HepG2 (cell line): ENCODE measurements around the gene FYTTD1. TPM values are rescaled to one million over a fixed set of nuclear protein-coding genes. Genes with fewer than 3 reads are reported as not detected.

ENCODE experiments used
- ARID2 ChIP-seq: sonication (generic); formaldehyde crosslinking; IDR thresholded peaks from 2 replicates; pipeline ENCODE4 v1.8.1; 2022; ENCODE audit warnings: mild to moderate bottlenecking, missing genetic modification reagents, borderline replicate concordance
- BRD4 ChIP-seq: sonication (generic); formaldehyde crosslinking; IDR thresholded peaks from 2 replicates; pipeline ENCODE4 v1.4.0; 2020; ENCODE audit warnings: missing genetic modification reagents
- ELF1 ChIP-seq: sonication (generic); formaldehyde crosslinking; IDR thresholded peaks from 2 replicates; pipeline ENCODE4 v1.4.0; 2020; ENCODE audit warnings: missing genetic modification reagents
- FOXO1 ChIP-seq: sonication (generic); formaldehyde crosslinking; IDR thresholded peaks from 2 replicates; pipeline ENCODE4 v1.4.0; 2020; ENCODE audit warnings: missing genetic modification reagents
- GMEB2 ChIP-seq: IDR thresholded peaks from 2 replicates; pipeline ENCODE4 v1.6.1; 2016; ENCODE audit warnings: missing biosample characterization, missing genetic modification reagents, low read depth
- ISL2 ChIP-seq: sonication (generic); formaldehyde crosslinking; IDR thresholded peaks from 2 replicates; pipeline ENCODE4 v1.5.0; 2020; ENCODE audit warnings: missing genetic modification reagents
- LBX2 ChIP-seq: sonication (generic); formaldehyde crosslinking; IDR thresholded peaks from 2 replicates; pipeline ENCODE4 v1.5.0; 2020; ENCODE audit warnings: missing genetic modification reagents, mild to moderate bottlenecking, borderline replicate concordance
- MAZ ChIP-seq, 2 experiments: sonication (generic) in 1 of 2; formaldehyde crosslinking in 1 of 2; IDR thresholded peaks; 2 replicates each; pipeline versions ENCODE4 v1.5.0 to v1.6.1; 2012 to 2020; ENCODE audit warnings: low read depth in 2 of 2, mild to moderate bottlenecking in 2 of 2, borderline replicate concordance in 1 of 2, improper control_type of control experiment in 1 of 2, low read length in 1 of 2, missing genetic modification reagents in 1 of 2, moderate library complexity in 1 of 2
- RARA ChIP-seq: IDR thresholded peaks from 2 replicates; pipeline ENCODE4 v1.6.1; 2016; ENCODE audit warnings: missing genetic modification reagents, missing compliant biosample characterization
- SRSF9 ChIP-seq: fragments of 200-400 bp; formaldehyde crosslinking; IDR thresholded peaks from 2 replicates; pipeline ENCODE4 v1.6.1; 2018; ENCODE audit warnings: borderline replicate concordance, mild to moderate bottlenecking, low read depth, low read length; ENCODE audit not compliant: insufficient read depth, poor library complexity, severe bottlenecking
- ZBTB39 ChIP-seq: sonication (generic); formaldehyde crosslinking; IDR thresholded peaks from 2 replicates; pipeline ENCODE4 v1.5.0; 2020; ENCODE audit warnings: missing genetic modification reagents
- ZBTB8A ChIP-seq: sonication (generic); formaldehyde crosslinking; IDR thresholded peaks from 2 replicates; pipeline ENCODE4 v1.4.0; 2020; ENCODE audit warnings: mild to moderate bottlenecking, low read depth, missing genetic modification reagents, borderline replicate concordance
- ZHX1 ChIP-seq: sonication (generic); formaldehyde crosslinking; IDR thresholded peaks from 2 replicates; pipeline ENCODE4 v1.8.1; 2022; ENCODE audit warnings: low read depth, mild to moderate bottlenecking, missing genetic modification reagents
- ZNF460 ChIP-seq: sonication (generic); formaldehyde crosslinking; IDR thresholded peaks from 2 replicates; pipeline ENCODE4 v1.5.1; 2020; ENCODE audit warnings: missing genetic modification reagents, mild to moderate bottlenecking, borderline replicate concordance
- ZNF563 ChIP-seq: sonication (generic); formaldehyde crosslinking; IDR thresholded peaks from 2 replicates; pipeline ENCODE4 v1.8.0; 2022; ENCODE audit warnings: mild to moderate bottlenecking, moderate library complexity, missing genetic modification reagents
- ZSCAN29 ChIP-seq: sonication (generic); formaldehyde crosslinking; conservative IDR thresholded peaks from 2 replicates; pipeline ENCODE4 v1.4.0; 2020; ENCODE audit warnings: mild to moderate bottlenecking, missing genetic modification reagents
- polyA plus RNA-seq, 8 experiments: library from polyadenylated mRNA; depleted of rRNA in 3 of 8; stranded (reverse) in 7 of 8; unstranded in 1 of 8; fragments of >200 nt; fragmentation: Illumina TruSeq in 4 of 8; extraction: Trizol in 4 of 8; gene quantifications; 2 replicates each; pipeline versions ENCODE4 v1.2.1 to v1.2.3, GENCODE V29; 2011 to 2016; ENCODE audit warnings: low read depth in 4 of 8, missing spikeins in 1 of 8, mixed read lengths in 1 of 8; ENCODE audit not compliant: insufficient read depth in 1 of 8
- total RNA-seq, 5 experiments: library from RNA; depleted of rRNA; stranded (reverse); fragments of >200 nt; fragmentation: Illumina TruSeq; extraction: Trizol; gene quantifications; 2 replicates each; pipeline ENCODE4 v1.2.3, GENCODE V29; 2016; ENCODE audit warnings: low read depth in 1 of 5
- TF ChIP-seq, protein P1 (sequence below): IDR thresholded peaks from 2 replicates; pipeline ENCODE4 v1.6.1; 2016; ENCODE audit warnings: mild to moderate bottlenecking

FYTTD1 gene
- total and polyA plus RNA-seq, 2 of the 13 experiments (the other 11 are each of a cell fraction or from before 2014, with no cell fraction given) = 6.5 to 28.8 TPM

GRCh38 chr3:197820550-197821335, 71.1 kb downstream of the FYTTD1 start (continued):
- no peak for TF ChIP-seq ZHX1 (CRISPR knock-in tag)
- peak; percentile 70; the same call in 1 of the 2 replicates for TF ChIP-seq ZSCAN29
- TF ChIP-seq ISL2 (CRISPR knock-in tag) = peak; percentile 84
- no peak for TF ChIP-seq ARID2 (CRISPR knock-in tag)
- TF ChIP-seq, protein P1, sequence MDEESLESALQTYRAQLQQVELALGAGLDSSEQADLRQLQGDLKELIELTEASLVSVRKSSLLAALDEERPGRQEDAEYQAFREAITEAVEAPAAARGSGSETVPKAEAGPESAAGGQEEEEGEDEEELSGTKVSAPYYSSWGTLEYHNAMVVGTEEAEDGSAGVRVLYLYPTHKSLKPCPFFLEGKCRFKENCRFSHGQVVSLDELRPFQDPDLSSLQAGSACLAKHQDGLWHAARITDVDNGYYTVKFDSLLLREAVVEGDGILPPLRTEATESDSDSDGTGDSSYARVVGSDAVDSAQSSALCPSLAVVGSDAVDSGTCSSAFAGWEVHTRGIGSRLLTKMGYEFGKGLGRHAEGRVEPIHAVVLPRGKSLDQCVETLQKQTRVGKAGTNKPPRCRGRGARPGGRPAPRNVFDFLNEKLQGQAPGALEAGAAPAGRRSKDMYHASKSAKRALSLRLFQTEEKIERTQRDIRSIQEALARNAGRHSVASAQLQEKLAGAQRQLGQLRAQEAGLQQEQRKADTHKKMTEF (CRISPR knock-in tag) = peak; percentile 55
- TF ChIP-seq ZNF563 (CRISPR knock-in tag) = no peak
- TF ChIP-seq RARA (CRISPR knock-in tag) = peak; percentile 83
- TF ChIP-seq LBX2 (CRISPR knock-in tag) = no peak
- TF ChIP-seq ZBTB8A (CRISPR knock-in tag) = no peak
- TF ChIP-seq SRSF9 = no peak
- no peak for TF ChIP-seq ZNF460 (CRISPR knock-in tag)
- TF ChIP-seq GMEB2 = no peak
- no peak for TF ChIP-seq BRD4
- no peak for TF ChIP-seq MAZ (IDR thresholded peaks at IDR 0.05; ENCODE audit: borderline replicate concordance, low read depth, low read length)
- no peak for TF ChIP-seq MAZ (CRISPR knock-in tag; IDR thresholded peaks at IDR 0.05; ENCODE audit: low read depth)
- no peak for TF ChIP-seq ZBTB39
- no peak for TF ChIP-seq ELF1
- no peak; the same call in 1 of the 2 replicates for TF ChIP-seq FOXO1 (CRISPR knock-in tag)
